Keratinocyte (primary cell): ENCODE results near the gene FRAS1.

ENCODE experiments used
- EZH2 ChIP-seq: IDR thresholded peaks from one replicate; pipeline ENCODE4 v1.6.1; 2012; ENCODE audit warnings: inconsistent platforms, mild to moderate bottlenecking, low read length, moderate library complexity
- TF ChIP-seq, protein P1 (sequence below), 3 experiments: IDR thresholded peaks in 1 of 3; conservative IDR thresholded peaks in 1 of 3; optimal IDR thresholded peaks in 1 of 3; 2 replicates in 2 of 3; 3 replicates in 1 of 3; pipeline versions ENCODE3 to v1.5.1; 2011; ENCODE audit warnings: low read length in 3 of 3, mild to moderate bottlenecking in 3 of 3, moderate library complexity in 2 of 3, control low read depth in 1 of 3, inconsistent platforms in 1 of 3; ENCODE audit not compliant: insufficient read depth in 2 of 3; ENCODE audit errors: extremely low read depth in 1 of 3

DNA sequence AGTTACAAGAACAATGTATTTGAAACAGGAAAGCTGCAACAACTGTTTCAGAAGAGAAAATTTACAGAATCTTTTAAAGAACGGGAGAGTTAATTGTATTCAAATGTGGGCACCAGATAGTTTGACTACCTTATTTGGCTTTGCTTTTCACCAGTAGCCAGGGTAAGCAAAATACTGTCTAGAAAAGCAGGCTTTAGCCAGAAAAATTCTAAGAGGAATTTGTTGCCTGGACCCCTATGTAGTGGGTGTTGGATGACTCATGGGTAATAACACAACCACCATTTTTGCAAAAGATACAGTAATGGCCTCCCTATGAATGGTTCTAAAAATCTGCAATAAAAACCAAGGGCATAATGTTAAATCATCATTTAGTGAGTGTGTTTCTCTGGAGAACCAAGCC lies 261.0 kb downstream of the FRAS1 start:
- TF ChIP-seq, protein P1, sequence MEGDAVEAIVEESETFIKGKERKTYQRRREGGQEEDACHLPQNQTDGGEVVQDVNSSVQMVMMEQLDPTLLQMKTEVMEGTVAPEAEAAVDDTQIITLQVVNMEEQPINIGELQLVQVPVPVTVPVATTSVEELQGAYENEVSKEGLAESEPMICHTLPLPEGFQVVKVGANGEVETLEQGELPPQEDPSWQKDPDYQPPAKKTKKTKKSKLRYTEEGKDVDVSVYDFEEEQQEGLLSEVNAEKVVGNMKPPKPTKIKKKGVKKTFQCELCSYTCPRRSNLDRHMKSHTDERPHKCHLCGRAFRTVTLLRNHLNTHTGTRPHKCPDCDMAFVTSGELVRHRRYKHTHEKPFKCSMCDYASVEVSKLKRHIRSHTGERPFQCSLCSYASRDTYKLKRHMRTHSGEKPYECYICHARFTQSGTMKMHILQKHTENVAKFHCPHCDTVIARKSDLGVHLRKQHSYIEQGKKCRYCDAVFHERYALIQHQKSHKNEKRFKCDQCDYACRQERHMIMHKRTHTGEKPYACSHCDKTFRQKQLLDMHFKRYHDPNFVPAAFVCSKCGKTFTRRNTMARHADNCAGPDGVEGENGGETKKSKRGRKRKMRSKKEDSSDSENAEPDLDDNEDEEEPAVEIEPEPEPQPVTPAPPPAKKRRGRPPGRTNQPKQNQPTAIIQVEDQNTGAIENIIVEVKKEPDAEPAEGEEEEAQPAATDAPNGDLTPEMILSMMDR (optimal IDR thresholded peaks at IDR 0.05 in 1 of 3, IDR thresholded peaks at IDR 0.05 in 1 of 3, conservative IDR thresholded peaks at IDR 0.05 in 1 of 3; ENCODE audit: extremely low read depth in 1 of 3, insufficient read depth in 2 of 3, low read length in 3 of 3) = no peak
- no peak for TF ChIP-seq EZH2
